ENCODE measurements around the gene PODN.

Gene PODN, protein sequence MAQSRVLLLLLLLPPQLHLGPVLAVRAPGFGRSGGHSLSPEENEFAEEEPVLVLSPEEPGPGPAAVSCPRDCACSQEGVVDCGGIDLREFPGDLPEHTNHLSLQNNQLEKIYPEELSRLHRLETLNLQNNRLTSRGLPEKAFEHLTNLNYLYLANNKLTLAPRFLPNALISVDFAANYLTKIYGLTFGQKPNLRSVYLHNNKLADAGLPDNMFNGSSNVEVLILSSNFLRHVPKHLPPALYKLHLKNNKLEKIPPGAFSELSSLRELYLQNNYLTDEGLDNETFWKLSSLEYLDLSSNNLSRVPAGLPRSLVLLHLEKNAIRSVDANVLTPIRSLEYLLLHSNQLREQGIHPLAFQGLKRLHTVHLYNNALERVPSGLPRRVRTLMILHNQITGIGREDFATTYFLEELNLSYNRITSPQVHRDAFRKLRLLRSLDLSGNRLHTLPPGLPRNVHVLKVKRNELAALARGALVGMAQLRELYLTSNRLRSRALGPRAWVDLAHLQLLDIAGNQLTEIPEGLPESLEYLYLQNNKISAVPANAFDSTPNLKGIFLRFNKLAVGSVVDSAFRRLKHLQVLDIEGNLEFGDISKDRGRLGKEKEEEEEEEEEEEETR

DNA sequence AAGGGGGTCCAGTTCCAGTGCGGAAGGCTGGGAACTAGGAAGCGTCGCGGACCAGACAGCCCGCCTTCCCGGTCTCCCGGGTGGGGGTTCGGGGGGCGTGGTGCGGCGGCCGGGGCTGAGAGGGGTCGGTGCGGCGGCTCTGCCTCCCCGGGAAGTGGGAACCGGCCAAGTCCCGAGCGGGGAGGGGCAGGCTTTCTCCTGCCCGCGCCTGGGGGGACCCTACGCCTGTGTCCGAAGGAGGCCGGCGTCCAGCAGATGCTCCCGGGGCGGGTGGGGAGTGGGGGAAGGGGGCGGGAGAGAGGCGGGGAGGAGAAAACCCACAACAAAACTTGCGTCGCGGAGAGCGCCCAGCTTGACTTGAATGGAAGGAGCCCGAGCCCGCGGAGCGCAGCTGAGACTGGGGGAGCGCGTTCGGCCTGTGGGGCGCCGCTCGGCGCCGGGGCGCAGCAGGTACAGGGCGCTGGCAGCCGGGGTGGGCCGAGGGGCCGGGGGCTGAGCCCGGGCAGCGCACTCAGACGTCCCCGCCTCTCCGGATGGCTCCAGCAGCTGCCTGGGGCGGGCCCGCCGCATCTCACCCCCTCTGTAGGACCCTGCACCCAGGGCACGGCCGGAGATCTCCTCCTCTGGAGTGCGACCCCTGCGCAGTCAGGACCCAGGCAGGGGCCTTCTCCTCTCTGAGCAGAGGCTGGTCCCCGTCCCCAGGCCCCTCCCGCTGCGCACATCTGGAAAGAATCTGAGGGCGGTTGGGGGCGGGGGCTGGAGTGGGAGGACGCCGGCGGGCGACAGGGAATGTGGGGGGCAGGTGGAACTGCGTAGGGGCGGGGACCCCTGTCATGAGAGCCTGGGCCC lies at the start of gene PODN:
Gene PODN, plus strand, starts transcription at position 355 of the 849 bp plus-strand sequence. CDS start 7,643 bp downstream, outside the sequence.
- peak in 1 of 2 donors; percentile 2 for DNase-seq

DNA sequence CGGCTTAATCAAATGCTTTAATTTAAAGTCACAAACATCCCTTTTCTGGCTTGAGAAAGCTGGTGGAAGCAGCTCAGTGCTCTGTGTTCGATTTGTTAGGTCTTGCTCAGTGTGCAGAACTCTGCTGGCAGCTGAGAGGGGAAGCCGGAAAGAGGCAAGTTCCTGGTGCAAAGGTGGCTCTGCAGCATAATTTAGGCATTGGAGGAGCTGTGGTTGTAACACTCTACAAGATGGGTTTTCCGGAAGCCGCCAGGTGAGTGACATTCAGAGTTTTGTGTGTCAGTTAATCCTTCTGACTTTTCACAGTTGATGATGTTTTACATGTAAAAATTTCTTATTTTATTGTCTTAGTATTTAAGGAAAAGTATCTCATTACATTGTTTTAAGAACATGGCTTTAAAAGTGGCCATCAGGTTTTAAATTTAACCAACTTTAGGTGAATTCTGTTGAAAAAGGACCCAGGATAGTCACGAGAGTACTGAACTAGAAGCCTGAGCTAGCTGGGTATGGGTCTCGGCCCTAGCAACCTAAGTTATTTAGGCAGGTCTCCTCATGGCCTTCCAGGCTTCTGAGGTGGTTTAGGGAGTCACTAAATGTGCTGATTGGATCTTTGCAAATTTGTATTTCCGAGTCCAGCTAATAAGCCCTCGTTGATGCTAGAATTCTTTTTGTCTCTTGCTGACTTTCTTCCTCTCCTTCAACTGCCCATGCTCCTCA lies 47.1 kb upstream of the PODN start:
- peak; percentile 83 to 90 for DNase-seq

DNA sequence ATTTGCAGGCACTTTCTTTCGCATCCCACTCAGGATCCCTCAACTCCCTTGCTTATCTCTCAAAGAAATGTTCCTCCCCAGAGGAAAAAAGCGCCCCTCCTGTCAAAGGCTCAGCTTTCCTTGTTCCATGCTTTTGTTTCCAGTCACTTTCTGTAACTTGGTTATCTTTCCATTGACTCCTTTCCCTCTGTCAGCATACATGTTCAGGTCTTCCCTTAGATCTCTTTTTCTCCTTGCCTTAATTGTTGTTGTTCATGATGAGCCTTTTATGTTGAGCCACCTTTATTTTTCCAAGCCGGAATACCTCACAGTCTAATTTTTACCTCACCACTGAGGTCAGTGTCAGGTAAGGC lies 46.5 kb upstream of the PODN start:
- no peak for DNase-seq

DNA sequence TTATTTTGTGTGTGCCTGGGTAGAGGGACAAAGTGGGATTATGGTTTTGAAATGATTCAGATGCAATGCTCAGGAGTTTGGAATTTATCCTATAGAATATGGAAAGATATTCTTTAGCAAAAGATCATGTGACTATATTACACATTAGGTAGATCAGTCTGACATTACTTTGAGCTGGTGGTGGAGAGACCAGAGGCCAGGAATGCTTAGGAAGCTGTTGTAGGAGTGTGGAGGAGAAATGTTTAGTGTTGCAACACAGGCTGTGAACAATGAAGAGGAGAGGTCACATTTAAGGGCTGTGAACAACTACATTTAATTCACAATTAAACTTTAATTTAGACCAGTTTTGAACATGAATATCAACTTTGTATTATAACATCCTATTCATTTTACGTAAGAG lies 45.3 kb upstream of the PODN start:
- DNase-seq, result no peak

DNA sequence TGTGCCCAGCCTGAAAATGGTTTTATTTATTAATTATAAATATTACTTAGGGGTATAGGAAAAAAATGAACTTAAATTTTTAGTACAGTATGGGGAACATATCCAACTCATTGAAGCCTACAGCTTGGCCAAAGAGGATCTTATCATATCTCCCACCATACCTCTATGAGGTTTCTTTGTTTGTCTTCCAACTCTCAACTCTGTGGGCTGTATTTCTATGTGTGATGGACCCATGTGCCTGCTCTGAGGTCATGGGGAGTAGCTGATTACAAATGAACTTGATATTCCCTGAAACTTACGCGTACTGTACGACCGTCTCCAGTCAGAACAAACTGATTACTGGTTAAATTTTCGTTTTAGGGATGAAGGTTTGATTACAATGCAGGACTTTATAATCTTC lies 41.4 kb upstream of the PODN start:
- DNase-seq, result no peak

DNA sequence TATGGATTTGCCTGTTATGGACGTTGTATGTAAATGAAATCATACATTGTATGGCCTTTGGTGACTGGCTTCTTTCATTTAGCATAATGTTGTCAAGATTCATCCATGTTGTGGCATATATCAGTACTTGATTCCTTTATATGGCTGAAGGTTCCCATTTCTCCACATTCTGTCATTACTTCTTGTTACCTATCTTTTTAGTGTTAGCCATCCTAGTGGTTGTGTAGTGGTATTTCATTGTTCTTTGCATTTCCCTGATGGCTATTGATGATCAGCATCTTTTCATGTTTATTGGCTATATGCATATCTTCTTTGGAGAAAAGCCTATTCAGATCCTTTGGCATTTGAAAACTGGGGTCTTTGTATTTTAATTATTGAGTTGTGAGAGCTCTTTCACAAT lies 39.8 kb upstream of the PODN start:
- no peak for DNase-seq

DNA sequence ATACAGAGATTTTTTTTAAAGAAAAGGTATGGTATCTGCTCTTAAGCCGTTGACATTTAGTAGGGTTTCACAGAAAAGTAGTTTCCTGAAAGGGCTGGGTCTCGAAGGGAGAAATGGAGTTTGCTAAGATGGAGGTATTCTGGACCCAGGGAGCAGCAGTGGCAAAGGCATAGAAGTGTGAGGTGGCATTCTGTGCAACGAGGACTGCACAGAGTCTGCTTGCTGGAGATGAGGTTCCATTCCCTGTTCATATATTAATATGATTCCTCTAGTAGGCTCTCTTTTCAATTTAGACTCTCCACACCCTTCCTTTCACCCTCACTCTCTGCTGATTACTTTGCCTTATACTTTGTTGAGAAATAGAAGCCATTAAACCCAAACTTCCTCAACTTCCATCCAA lies 38.5 kb upstream of the PODN start:
- no peak for DNase-seq

DNA sequence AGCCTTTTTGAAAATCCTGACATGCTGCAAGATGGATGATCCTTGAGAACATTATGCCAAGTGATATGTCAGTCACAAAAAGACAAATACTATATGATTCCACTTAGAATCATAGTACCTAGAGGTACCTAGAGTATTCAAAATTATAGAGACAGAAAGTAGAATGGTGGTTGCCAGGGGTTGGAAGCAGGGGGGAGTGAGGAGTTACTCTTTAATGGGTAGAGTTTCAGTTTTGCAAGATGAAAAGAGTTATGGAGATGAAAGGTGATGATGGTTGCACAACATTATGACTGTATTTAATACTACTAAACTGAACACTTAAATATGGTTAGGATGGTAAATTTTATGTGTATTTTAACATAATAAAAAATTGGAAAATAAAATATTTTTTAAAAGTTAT lies 37.9 kb upstream of the PODN start:
- DNase-seq, result no peak

DNA sequence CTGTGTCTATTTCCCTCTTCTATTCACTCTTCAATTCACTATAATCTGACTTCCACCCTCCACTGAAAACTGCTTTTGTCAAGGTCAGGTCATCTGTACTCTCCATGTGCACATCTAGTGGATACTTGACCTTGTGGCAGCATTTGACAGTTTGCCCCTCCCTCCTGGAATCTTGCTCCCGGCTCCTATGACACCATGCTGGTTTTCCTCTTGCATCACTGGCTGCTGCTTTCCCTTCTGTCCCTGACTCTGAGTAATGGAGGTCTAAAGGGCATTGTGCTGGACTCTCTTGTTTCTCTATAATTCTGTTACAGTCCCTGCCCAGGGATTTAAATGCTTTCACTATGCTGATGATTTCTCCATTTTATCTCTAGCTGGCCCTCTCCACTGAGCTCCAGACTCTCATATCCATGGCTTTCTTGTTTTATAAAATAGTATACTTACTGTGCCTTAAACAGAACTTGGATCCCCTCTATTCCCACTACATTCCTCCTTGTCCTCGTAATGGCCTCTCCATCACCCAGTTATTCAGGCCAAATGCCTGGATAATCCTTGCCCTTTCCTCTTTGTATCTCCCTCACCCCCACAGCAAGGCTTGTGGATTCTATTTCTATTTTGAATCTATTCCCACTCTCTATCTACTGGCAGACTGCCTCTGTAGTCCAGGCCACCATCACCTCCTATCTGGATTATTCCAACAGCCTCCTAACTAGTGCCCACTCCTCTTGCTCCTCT lies 36.8 kb upstream of the PODN start:
- no peak for DNase-seq

DNA sequence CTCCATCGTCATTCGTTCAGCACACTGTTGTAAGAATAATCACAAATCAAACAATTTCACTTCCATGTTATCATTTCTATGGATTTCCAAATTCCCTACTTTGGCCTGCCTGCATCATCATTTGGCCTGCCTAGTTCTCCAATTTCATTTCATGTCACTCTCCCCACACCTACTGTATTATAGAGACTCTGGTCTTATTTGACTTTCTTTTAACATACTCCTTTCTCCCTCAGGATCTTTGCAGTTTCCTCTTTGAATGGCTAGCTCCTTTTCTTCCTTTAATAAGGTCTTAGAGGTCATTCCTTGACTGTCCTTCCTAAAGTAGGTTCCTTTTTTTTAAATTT lies 36.3 kb upstream of the PODN start:
- no peak for DNase-seq

DNA sequence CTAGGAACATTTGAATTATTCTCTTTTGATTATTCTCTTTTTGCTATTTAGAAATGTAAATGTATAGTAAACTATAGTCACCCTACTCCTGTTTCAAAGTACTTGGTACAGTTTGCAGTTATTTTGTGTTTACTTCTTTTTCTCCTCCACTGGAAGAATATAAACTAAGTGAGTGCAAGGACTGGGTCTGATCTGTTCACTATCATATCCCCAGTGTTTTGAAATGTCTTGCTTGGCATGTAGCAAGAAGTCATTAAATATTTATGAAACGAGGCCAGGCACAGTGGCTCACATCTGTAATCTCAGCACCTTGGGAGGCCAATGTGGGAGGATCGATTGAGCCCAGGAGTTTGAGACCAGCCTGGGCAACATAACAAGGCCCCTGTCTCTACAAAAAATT lies 35.8 kb upstream of the PODN start:
- DNase-seq, result no peak

DNA sequence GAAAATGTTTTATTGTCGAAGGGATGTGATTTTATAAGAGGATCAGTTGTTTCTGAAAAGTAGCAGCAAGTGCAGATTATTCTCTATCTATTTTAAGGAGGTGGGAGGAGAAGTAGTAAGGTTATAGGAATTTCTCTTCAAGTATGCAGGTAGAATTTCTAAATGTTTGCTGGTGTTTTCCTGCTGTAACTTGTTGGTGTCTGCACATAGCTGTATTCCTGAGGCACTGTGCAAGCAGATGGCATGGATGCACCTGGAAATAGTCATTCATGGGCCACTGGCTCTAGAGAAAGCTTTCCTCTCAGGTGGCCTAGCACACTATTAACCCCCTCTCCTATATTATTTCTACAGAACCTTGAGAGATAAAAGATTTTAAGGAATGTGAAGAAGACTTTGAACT lies 30.3 kb upstream of the PODN start:
- no peak for DNase-seq

DNA sequence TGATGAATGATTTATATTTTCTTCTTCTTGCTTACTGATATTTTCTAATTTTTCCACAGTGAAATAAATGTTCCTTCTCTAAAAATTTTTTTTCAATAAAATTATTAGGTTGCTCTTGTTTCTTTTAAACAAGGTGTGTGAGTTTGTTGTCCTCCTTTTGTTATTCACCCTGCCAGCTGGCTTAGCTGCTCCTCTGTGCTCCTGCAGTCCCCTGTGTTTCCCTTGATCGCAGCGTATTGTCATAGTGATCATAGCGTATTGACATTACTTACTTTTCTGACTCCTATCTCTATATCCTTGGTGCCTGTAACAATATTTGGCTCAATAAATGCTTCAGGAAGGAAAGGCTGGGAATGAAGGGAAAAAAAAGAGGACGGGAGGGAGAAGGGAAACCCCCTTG lies 24.9 kb upstream of the PODN start:
- no peak for DNase-seq

DNA sequence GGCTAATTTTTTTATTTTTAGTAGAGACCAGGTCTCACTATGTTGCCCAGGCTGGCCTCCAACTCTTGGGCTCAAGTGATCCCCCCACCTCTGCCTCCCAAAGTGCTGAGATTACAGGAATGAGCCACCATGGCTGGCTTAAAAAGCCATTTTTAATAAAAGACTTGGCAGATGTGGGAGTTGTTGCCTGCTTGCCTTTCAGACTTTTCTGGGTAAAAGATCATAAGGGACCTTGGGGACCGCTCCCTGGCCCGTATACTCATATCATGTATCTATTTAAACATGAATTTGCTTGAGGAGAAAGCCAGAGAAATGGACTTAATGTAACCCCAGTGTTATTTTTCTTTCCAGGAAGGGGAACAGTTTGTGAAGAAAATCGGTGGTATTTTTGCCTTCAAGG lies 23.4 kb upstream of the PODN start:
- no peak for DNase-seq

DNA sequence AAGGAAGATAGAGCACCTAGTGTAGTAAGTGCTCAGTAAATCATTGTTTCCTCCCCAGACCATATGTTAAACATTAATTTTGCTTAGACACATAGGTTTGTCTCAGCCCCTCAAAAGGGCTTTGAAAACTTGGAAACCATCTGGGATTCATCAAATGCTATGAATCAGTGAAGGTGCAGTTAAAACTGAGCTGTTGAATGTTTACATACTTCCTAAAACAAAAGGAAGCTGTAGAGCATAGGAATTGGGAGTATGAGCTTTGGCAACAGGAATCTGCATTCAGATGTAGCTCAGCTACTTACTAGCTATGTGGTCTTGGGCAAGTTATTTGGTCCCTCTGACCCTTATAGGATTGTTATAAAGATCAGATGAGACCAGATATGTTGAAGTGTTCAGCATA lies 18.7 kb upstream of the PODN start:
- DNase-seq, result no peak

DNA sequence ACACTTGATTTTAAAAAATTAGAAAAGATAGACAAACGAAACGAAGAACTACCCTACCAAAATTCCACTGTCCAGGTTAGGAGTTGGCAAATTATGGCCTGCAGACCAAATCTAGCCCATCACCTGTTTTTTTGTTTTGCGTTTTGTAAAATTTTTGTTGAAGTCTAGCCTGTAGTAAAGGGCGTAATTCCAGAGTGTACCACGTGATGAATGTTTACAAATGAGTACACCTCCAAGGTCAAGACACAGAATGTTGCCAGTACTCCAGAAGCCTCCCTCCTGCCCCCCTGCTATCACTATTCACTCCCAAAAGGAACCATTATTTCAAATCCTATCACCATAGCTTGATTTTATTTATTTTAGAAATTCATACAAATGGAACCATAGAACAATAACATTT lies 17.1 kb upstream of the PODN start:
- no peak for DNase-seq

DNA sequence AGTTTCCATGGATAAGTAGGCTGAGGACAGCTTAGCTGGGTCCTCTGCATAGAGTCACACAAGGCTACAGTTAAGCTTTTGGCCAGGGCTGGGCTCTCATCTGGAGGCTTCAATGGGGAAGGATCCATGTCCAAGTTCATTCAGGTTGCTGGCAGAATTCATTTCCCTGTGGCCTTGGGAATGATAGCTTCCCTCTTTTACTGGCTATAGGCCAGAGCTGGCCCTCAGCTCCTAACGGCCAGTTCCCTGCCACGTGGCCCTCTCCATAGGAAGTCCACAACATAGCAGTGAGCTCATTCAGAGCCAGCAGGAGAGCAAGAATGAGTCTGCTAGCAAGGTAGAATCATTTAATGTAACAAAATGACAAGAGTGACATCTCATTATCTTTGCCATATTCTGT lies 15.1 kb upstream of the PODN start:
- DNase-seq, result no peak

DNA sequence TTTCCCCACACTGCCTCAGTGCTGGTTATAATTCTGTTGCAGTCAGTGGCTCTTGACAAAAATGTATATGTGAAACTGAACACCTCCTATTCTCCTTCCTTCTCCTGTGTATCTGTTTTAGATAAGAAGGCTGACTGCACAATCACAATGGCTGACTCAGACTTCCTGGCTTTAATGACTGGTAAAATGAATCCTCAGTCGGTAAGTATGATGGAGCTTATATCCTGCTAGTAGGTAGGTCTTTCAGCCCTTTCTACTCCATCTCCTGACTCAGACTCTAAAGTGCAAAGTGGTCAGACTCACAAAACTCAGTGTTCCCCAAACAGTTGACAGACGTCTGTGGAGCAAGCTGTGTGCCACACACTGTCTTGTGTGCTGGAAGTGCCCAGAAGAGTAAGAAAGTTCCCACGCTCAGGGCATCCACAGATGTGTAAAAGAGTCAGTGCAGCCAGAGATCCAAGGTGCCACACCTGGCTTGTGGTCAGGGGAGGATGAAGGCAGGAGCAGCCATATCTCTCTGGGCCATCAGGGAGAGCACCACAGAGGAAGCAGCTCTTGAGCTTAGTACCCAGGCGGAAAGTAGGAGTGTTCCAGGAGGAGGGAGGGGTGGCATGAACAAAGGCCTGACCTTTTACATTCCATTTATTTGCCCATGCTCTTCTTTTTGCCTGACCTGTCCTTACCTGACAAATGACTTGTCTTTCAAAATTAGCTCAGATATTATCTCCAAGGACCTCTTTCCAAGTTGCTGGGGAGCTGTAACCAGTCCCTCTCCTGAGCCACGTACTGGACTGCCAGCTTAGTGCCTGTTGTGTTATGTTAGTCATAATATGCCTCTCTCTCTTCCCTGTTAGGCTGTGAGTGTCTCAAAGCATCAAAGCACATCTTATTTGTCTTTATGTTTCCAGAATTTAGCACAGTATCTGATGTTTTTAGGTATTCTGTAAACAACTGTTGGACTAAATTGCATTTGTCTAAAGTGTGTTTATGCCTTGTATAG lies 14.0 kb upstream of the PODN start:
- DNase-seq, result no peak

DNA sequence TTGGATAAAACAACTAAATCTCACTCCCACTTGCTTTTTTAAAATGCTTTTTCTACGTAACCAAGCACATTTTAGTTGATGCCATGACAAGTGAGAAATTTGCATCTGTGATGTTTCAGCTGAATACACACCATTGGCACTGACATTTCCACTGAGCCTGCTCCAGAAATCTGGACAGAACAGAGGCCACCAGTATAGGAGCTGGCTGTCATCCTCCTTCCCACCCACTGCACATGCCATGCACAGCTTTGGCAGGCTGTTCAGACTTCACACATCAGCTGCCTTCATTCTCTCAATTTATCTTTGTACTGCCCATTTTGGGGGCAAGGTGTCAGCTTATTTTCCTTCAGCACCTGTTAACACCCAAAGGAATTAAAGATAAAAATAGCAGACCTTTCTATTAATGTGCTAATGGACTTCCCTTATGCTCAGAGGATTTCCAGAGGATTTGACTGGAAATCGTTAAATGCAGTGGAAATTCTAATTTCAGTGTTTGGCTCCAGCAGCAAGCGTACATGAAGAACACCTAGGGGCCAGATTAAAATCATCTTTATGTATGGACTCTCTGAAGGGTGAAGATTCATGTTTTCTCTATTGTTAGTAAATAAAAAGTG lies 12.9 kb upstream of the PODN start:
- DNase-seq, result no peak

DNA sequence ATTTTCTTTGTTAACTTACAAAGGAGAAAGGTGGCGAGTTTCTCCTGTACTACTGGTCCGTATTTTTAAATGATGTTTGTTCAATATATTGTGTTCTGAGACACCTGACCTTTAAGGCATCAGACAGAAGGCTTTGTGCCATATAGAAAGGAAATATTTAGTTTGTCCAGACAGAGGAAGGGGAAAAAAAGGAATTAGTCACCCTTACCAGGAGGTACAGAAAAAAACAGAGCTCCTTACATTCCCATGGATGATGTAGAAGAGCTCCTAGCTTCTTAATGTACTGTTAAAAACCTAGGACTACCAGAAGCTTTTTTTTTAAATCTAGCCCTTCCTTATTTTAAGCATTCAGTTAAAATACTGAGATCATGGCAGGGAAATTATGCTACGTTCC lies 12.4 kb upstream of the PODN start:
- DNase-seq, result no peak

DNA sequence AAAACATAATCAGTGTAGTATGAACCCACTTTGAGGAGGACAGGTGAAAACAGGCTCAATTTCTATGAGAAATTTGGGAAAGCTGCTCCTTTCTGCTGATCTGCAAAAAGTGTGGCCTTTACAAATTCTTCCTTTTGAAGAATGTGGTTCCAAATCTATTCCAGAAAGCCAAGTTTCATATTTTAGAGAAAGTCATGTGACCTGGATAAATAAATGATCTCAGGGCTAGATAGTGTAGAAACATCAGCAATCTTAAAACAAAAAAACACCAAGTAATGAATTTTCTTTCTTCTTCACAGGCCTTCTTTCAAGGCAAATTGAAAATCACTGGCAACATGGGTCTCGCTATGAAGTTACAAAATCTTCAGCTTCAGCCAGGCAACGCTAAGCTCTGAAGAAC lies 11.7 kb upstream of the PODN start:
- DNase-seq, result no peak

Data from CD4-positive, alpha-beta T cell treated with Interleukin-1 beta for 1 hour (primary cell).